GM12878 (cell line): ENCODE data around the gene TRIOBP. TPM values are rescaled to one million over a fixed set of nuclear protein-coding genes. Genes with fewer than 3 reads are reported as not detected.

Source experiments
- ATAC-seq: fragments of 200-7000 bp; cut with Tn5 transposase; 3 replicates; pipeline ENCODE4 v1.9.1; 2020; ENCODE audit warnings: mild to moderate bottlenecking, moderate library complexity
- BruUV-seq: library from RNA; stranded (reverse); fragments of 400-500 nt; replicated peaks from 2 replicates; lab custom pipeline; 2021; lab: Mats Ljungman, UMichigan
- CTCF ChIA-PET: fragments of 300-600 bp; sonication (Branson Sonifier 250); formaldehyde crosslinking; extraction: SDS; loops from one replicate; lab custom pipeline; 2021; ENCODE audit warnings: inconsistent platforms; lab: Yijun Ruan, JAX
- POLR2A ChIA-PET: fragments of 350-600 bp; formaldehyde crosslinking; extraction: SDS; loops from one replicate; lab custom pipeline; 2021; ENCODE audit warnings: inconsistent platforms; lab: Charles Lee
- RAD21 ChIA-PET: fragments of 300-600 bp; sonication (Branson Sonifier 250); formaldehyde crosslinking; loops from one replicate; lab custom pipeline; 2023; ENCODE audit warnings: antibody characterized with exemption; ENCODE audit not compliant: unreplicated experiment; lab: Charles Lee
- SMC1A ChIA-PET: fragments of 300-600 bp; sonication (Branson Sonifier 250); formaldehyde crosslinking; loops from one replicate; lab custom pipeline; 2023; ENCODE audit not compliant: unreplicated experiment, uncharacterized antibody; lab: Charles Lee
- DNase-seq: peaks from one replicate; pipeline ENCODE4 v3.0.0-alpha.2; 2011; ENCODE audit warnings: low read depth, low spot score
- FAIRE-seq: peaks from 3 replicates; lab custom pipeline; 2011; peaks lifted over from hg19 to GRCh38; lab: Jason Lieb, UNC
- H2AFZ ChIP-seq: 2 replicates; pipeline ENCODE4 v1.6.0; 2011; ENCODE audit warnings: low read depth, low read length, control low read depth; ENCODE audit not compliant: control insufficient read depth
- H3K27ac ChIP-seq: 2 replicates; pipeline ENCODE4 v1.5.1; 2011; ENCODE audit warnings: control low read depth; ENCODE audit not compliant: control insufficient read depth, insufficient read depth
- H3K27me3 ChIP-seq, 2 experiments: replicated peaks in 1 of 2; 2 replicates each; pipeline versions ENCODE4 v1.6.0 to v1.6.1; 2011; ENCODE audit warnings: low read length in 1 of 2; ENCODE audit not compliant: control insufficient read depth in 2 of 2, insufficient read depth in 2 of 2
- H3K36me3 ChIP-seq, 2 experiments: 2 replicates each; pipeline ENCODE4 v1.5.1; 2011; ENCODE audit warnings: low read length in 1 of 2; ENCODE audit not compliant: control insufficient read depth in 2 of 2, insufficient read depth in 2 of 2
- H3K4me1 ChIP-seq: 2 replicates; pipeline ENCODE4 v1.6.1; 2011; ENCODE audit warnings: mild to moderate bottlenecking, low read length, moderate library complexity, mixed read lengths; ENCODE audit not compliant: control insufficient read depth, insufficient read depth
- H3K4me2 ChIP-seq: 2 replicates; pipeline ENCODE4 v1.6.0; 2011; ENCODE audit warnings: control low read depth; ENCODE audit not compliant: control insufficient read depth, insufficient read depth
- H3K4me3 ChIP-seq: fragments of 200-600 bp; sonication (generic); 2 replicates; pipeline ENCODE4 v1.5.1; 2016
- H3K79me2 ChIP-seq: 2 replicates; pipeline ENCODE4 v1.6.0; 2011; ENCODE audit warnings: low read length; ENCODE audit not compliant: control insufficient read depth, insufficient read depth
- H3K9ac ChIP-seq: 2 replicates; pipeline ENCODE4 v1.8.0; 2011; ENCODE audit warnings: low read length, control low read depth, mixed read lengths; ENCODE audit not compliant: control insufficient read depth, insufficient read depth
- H3K9me3 ChIP-seq: replicated peaks from 3 replicates; pipeline ENCODE4 v1.5.1; 2011; ENCODE audit warnings: mild to moderate bottlenecking, low read length; ENCODE audit not compliant: control insufficient read depth, insufficient read depth
- H4K20me1 ChIP-seq: 2 replicates; pipeline ENCODE4 v1.6.0; 2011; ENCODE audit not compliant: control insufficient read depth, insufficient read depth
- CHD1 ChIP-seq: IDR thresholded peaks from 2 replicates; pipeline ENCODE4 v1.6.1; 2012; ENCODE audit warnings: low read depth, low read length, improper control_type of control experiment
- HCFC1 ChIP-seq: fragments of 150-350 bp; IDR thresholded peaks from 2 replicates; pipeline ENCODE4 v1.6.1; 2014; ENCODE audit warnings: low read length
- HDAC2 ChIP-seq: fragments of 200-600 bp; sonication (generic); IDR thresholded peaks from 2 replicates; pipeline ENCODE4 v1.6.1; 2017
- HDAC6 ChIP-seq: fragments of 200-600 bp; sonication (generic); IDR thresholded peaks from one replicate; pipeline ENCODE4 v1.8.0; 2017; ENCODE audit warnings: antibody characterized with exemption; ENCODE audit not compliant: unreplicated experiment
- IKZF2 ChIP-seq, 2 experiments: fragments of 450-650 bp; IDR thresholded peaks; 2 replicates each; pipeline ENCODE4 v1.6.1; 2017; ENCODE audit warnings: mild to moderate bottlenecking in 2 of 2, moderate library complexity in 2 of 2
- MTA2 ChIP-seq: fragments of 450-650 bp; IDR thresholded peaks from 2 replicates; pipeline ENCODE4 v1.6.1; 2016; ENCODE audit warnings: low read depth, mild to moderate bottlenecking, moderate library complexity
- MYC ChIP-seq: IDR thresholded peaks from 2 replicates; pipeline ENCODE4 v1.6.1; 2011; ENCODE audit warnings: mild to moderate bottlenecking, low read length, moderate library complexity, inconsistent platforms; ENCODE audit not compliant: insufficient read depth, insufficient replicate concordance, insufficient read length, severe bottlenecking
- NKRF ChIP-seq: fragments of 450-650 bp; conservative IDR thresholded peaks from 2 replicates; pipeline ENCODE4 v1.6.1; 2017; ENCODE audit warnings: mild to moderate bottlenecking, moderate library complexity
- NR2C1 ChIP-seq: fragments of 450-650 bp; IDR thresholded peaks from 2 replicates; pipeline ENCODE4 v1.6.1; 2017; ENCODE audit warnings: antibody characterized with exemption, mild to moderate bottlenecking, moderate library complexity
- REST ChIP-seq: IDR thresholded peaks from 2 replicates; pipeline ENCODE4 v1.6.1; 2012; ENCODE audit warnings: mild to moderate bottlenecking, low read depth, low read length
- SKIL ChIP-seq: fragments of 450-650 bp; IDR thresholded peaks from 2 replicates; pipeline ENCODE4 v1.6.1; 2017; ENCODE audit warnings: mild to moderate bottlenecking, low read depth, inconsistent platforms; ENCODE audit not compliant: poor library complexity, severe bottlenecking
- STAT3 ChIP-seq: IDR thresholded peaks from 2 replicates; pipeline ENCODE4 v1.6.1; 2011; ENCODE audit warnings: low read depth, low read length, improper control_type of control experiment
- ZNF217 ChIP-seq: fragments of 450-650 bp; IDR thresholded peaks from 2 replicates; pipeline ENCODE4 v1.6.1; 2017; ENCODE audit warnings: antibody characterized with exemption, mild to moderate bottlenecking
- ZNF274 ChIP-seq: IDR thresholded peaks from one replicate; pipeline ENCODE4 v1.8.0; 2011; ENCODE audit not compliant: insufficient read length, insufficient read depth
- WGBS: methylation state at CpG from one replicate; pipeline ENCODE4 v1.1.6; 2016; ENCODE audit warnings: low lambda C conversion rate; ENCODE audit not compliant: insufficient replicate concordance, insufficient coverage; ENCODE audit errors: missing lambda C conversion rate; 5-methylcytosine and 5-hydroxymethylcytosine counted together
- in situ Hi-C: fragments of 300-500 bp; cut with MboI; formaldehyde crosslinking; loops from 9 replicates; pipeline ENCODE4 v1.14.3; 2018; ENCODE audit warnings: mixed read lengths
- intact Hi-C: fragments of 100-400 bp; cut with micrococcal nuclease; formaldehyde crosslinking; loops from one replicate; pipeline ENCODE4 v1.14.2; 2022; ENCODE audit not compliant: unreplicated experiment
- polyA plus RNA-seq, 11 experiments: library from polyadenylated mRNA; depleted of rRNA in 4 of 11; unstranded in 6 of 11; stranded (reverse) in 5 of 11; fragments of >200 nt; fragmentation: Nextera tagmentation in 4 of 11; fragmentation: Illumina TruSeq in 1 of 11; extraction: Ambion mirVana in 4 of 11; extraction: Trizol in 1 of 11; gene quantifications; 1 replicate in 1 of 11; 2 replicates in 10 of 11; pipeline versions ENCODE4 v1.2.1 to v1.2.3, GENCODE V29; 2011 to 2016; ENCODE audit warnings: inconsistent platforms in 2 of 11, missing spikeins in 2 of 11, low read depth in 1 of 11
- total RNA-seq, 4 experiments: library from RNA; depleted of rRNA in 3 of 4; stranded (reverse); fragments of >200 nt in 3 of 4; fragmentation: Illumina TruSeq in 1 of 4; extraction: Trizol in 1 of 4; gene quantifications; 2 replicates each; pipeline versions ENCODE4 v1.2.1 to v1.2.3, GENCODE V29; 2013 to 2021

Gene TRIOBP
- total and polyA plus RNA-seq, 10 of the 15 experiments (the other 5 are each of a cell fraction or from before 2014, with no cell fraction given): 0.21 to 23.6 (median 11.9) TPM

- CTCF ChIA-PET: interaction anchor here (0.5 to 19.9 kb wide), 7 partner anchors 11 to 200 kb away, joined by 3 to 414 read pairs (median 167); partner anchors contain the start of genes GGA1, LGALS1, PDXP and SH3BP1
- BruUV-seq: no TSS peak
- Histone ChIP-seq H2AFZ (peak within 1 kb of the TSS; percentile 99), H3K4me3 (peak within 1 kb of the TSS; percentile 100), H3K36me3 (peaks cover 5 to 13% of the 10 kb centered on the region in 2 experiments; a peak in 3 of 4 replicates), H3K79me2 (peaks cover 18% of the 10 kb centered on the region), H3K9ac (peak within 1 kb of the TSS; percentile 89), H3K4me1 (peaks cover 17% of the 10 kb centered on the region), H3K27me3 (no peaks in the 10 kb centered on the region), H3K4me2 (peak within 1 kb of the TSS; percentile 84), H4K20me1 (no peaks in the 10 kb centered on the region), H3K27ac (peak within 1 kb of the TSS; percentile 89), H3K9me3 (no peaks in the 10 kb centered on the region)
- RAD21 ChIA-PET: interaction anchor here (0.8 to 7.6 kb wide), 11 partner anchors 9 to 121 kb away, joined by 3 to 164 read pairs (median 4); partner anchors contain the start of genes GCAT, GGA1 and PDXP
- POLR2A ChIA-PET: interaction anchor here (0.6 to 14.0 kb wide), 10 partner anchors 10 to 969 kb away, joined by 3 to 209 read pairs (median 4); partner anchors contain the start of genes GCAT, GGA1, LGALS1 and PDXP
- WGBS: 3% methylated on average over 61 of the region's 62 CpGs
- ATAC-seq (peak; percentile 90), FAIRE-seq (peak; percentile 90), DNase-seq (peak; percentile 72)
- in situ Hi-C loops: no loop called here
- intact Hi-C loops: no loop called here
- SMC1A ChIA-PET: interaction anchor here (0.8 to 8.9 kb wide), 6 partner anchors 9 to 158 kb away, joined by 3 to 157 read pairs (median 4); partner anchors contain the start of genes ANKRD54, GGA1 and PDXP
- no peak for TF ChIP-seq HDAC6
- no peak for TF ChIP-seq SKIL
- TF ChIP-seq CHD1: no peak
- TF ChIP-seq MYC: peak; percentile 77
- no peak for TF ChIP-seq HDAC2
- no peak for TF ChIP-seq REST
- no peak; the same call in 1 of the 2 replicates for TF ChIP-seq NR2C1
- no peak for TF ChIP-seq STAT3
- TF ChIP-seq IKZF2 (IDR thresholded peaks at IDR 0.05): peak; percentile 22 to 56; a peak in 2 of 4 replicates
- TF ChIP-seq MTA2: no peak
- TF ChIP-seq ZNF217: no peak
- TF ChIP-seq HCFC1: peak; percentile 85
- peak; percentile 91 for TF ChIP-seq NKRF
- no peak for TF ChIP-seq ZNF274
These were observed 10.6 kb upstream of the TRIOBP start, which contains the start of gene NOL12 for GRCh38 chr22:37686002-37686982. TSS of gene NOL12 (plus strand) at chr22:37686343. CDS start at chr22:37686393, 50 bp downstream.
